A673 (cell line): ENCODE measurements around the gene LDB1. TPM values are rescaled to one million over a fixed set of nuclear protein-coding genes. Genes with fewer than 3 reads are reported as not detected.

Experiments used
- BruUV-seq: library from RNA; stranded (reverse); fragments of 400-500 nt; replicated peaks from 2 replicates; lab custom pipeline; 2021; lab: Mats Ljungman, UMichigan
- CTCF ChIA-PET: fragments of 300-600 bp; sonication (Branson Sonifier 250); formaldehyde crosslinking; loops from one replicate; lab custom pipeline; 2022; ENCODE audit warnings: antibody characterized with exemption; lab: Charles Lee
- POLR2A ChIA-PET: fragments of 300-600 bp; sonication (Branson Sonifier 250); formaldehyde crosslinking; loops from one replicate; lab custom pipeline; 2022; ENCODE audit warnings: antibody characterized with exemption; ENCODE audit not compliant: low non-redundant PET; lab: Charles Lee
- DNase-seq: peaks from one replicate; pipeline ENCODE4 v3.0.0-alpha.2; 2015; ENCODE audit warnings: low spot score
- H3K27ac ChIP-seq: fragments of 200-600 bp; sonication (generic); 2 replicates; pipeline ENCODE4 v1.5.1; 2016; ENCODE audit warnings: mixed run types, low read depth, mild to moderate bottlenecking, mixed read lengths, antibody characterized with exemption, low read length; ENCODE audit not compliant: poor library complexity, severe bottlenecking
- H3K27me3 ChIP-seq: fragments of 200-600 bp; sonication (generic); replicated peaks from 2 replicates; pipeline ENCODE4 v1.6.1; 2017; ENCODE audit warnings: mixed run types, low read depth, mild to moderate bottlenecking, mixed read lengths, antibody characterized with exemption, low read length; ENCODE audit not compliant: insufficient read depth, poor library complexity
- H3K36me3 ChIP-seq: fragments of 200-600 bp; sonication (generic); 2 replicates; pipeline ENCODE4 v1.6.1; 2016; ENCODE audit warnings: mixed run types, mild to moderate bottlenecking, mixed read lengths, antibody characterized with exemption, low read length; ENCODE audit not compliant: insufficient read depth, poor library complexity, severe bottlenecking
- H3K4me1 ChIP-seq: fragments of 200-600 bp; sonication (generic); 2 replicates; pipeline ENCODE4 v1.6.1; 2017; ENCODE audit warnings: mixed run types, mild to moderate bottlenecking, mixed read lengths, antibody characterized with exemption, low read length; ENCODE audit not compliant: insufficient read depth, poor library complexity, severe bottlenecking
- H3K4me3 ChIP-seq: fragments of 200-600 bp; sonication (generic); 2 replicates; pipeline ENCODE4 v1.5.1; 2016; ENCODE audit warnings: low read depth, mixed run types, mild to moderate bottlenecking, mixed read lengths, low read length; ENCODE audit not compliant: poor library complexity, severe bottlenecking
- H3K9me3 ChIP-seq: fragments of 200-600 bp; sonication (generic); 2 replicates; pipeline ENCODE4 v1.6.1; 2016; ENCODE audit warnings: mixed run types, low read depth, mild to moderate bottlenecking, mixed read lengths, antibody characterized with exemption, low read length; ENCODE audit not compliant: poor library complexity, severe bottlenecking
- CTCF ChIP-seq: fragments of 300-800, 200-600 bp; sonication (generic); conservative IDR thresholded peaks from 2 replicates; pipeline ENCODE4 v1.5.1; 2017; ENCODE audit warnings: low read depth, mild to moderate bottlenecking, antibody characterized with exemption, low read length, moderate library complexity, mixed read lengths
- EZH2 ChIP-seq: fragments of 200-600 bp; sonication (generic); IDR thresholded peaks from 2 replicates; pipeline ENCODE4 v1.6.1; 2017; ENCODE audit warnings: borderline replicate concordance, low read depth, mild to moderate bottlenecking, mixed read lengths, antibody characterized with exemption, low read length; ENCODE audit not compliant: poor library complexity, severe bottlenecking
- intact Hi-C: fragments of 100-400 bp; cut with micrococcal nuclease; formaldehyde crosslinking; loops from one replicate; pipeline ENCODE4 v1.10.0; 2022; ENCODE audit not compliant: unreplicated experiment
- total RNA-seq: library from RNA; stranded (reverse); gene quantifications from 2 replicates; pipeline ENCODE4 v1.2.3, GENCODE V29; 2021

Gene LDB1
- total RNA-seq, 1 experiment from 2014 or later: 78.5 TPM

- Histone ChIP-seq H3K36me3 (peaks cover 39% of the 10 kb centered on the region), H3K4me3 (no peak overlapping the region), H3K27ac (peak overlapping the region; percentile 40), H3K4me1 (peaks cover 22% of the 10 kb centered on the region), H3K9me3 (no peaks in the 10 kb centered on the region), H3K27me3 (no peaks in the 10 kb centered on the region)
- ChIA-PET POLR2A (no interaction called here), CTCF (interaction anchor here (0.6 kb wide), 1 partner anchor 17 kb away, joined by 11 read pairs; no protein-coding TSS in a partner anchor)
- intact Hi-C loops: no loop called here
- no TSS peak for BruUV-seq
- TF ChIP-seq EZH2 (no peak), CTCF (no peak)
- no peak for DNase-seq
Observed at GRCh38 chr10:102135956-102136526, 15.9 kb upstream of the LDB1 start.

- Histone ChIP-seq H3K27ac (peak overlapping the region; percentile 97), H3K27me3 (no peaks in the 10 kb centered on the region), H3K4me1 (peaks cover 22% of the 10 kb centered on the region), H3K4me3 (peak overlapping the region; percentile 95), H3K9me3 (no peaks in the 10 kb centered on the region), H3K36me3 (peaks cover 23% of the 10 kb centered on the region)
- intact Hi-C loops: no loop called here
- CTCF ChIA-PET: interaction anchor here (0.6 kb wide), 1 partner anchor 477 kb away, joined by 3 read pairs; no protein-coding TSS in a partner anchor
- TF ChIP-seq CTCF (no peak), EZH2 (no peak)
- no peak for DNase-seq
- POLR2A ChIA-PET: interaction anchor here (0.6 to 0.7 kb wide), 2 partner anchors 14 to 19 kb away, joined by 3 read pairs; partner anchors contain the start of gene LDB1
- BruUV-seq: TSS peak; percentile 65
Observed at GRCh38 chr10:102134416-102134815, 14.2 kb upstream of the LDB1 start.

GRCh38 chr10:102133373-102134195, 13.4 kb upstream of the LDB1 start:
- ChIA-PET POLR2A (no interaction called here), CTCF (no interaction called here)
- BruUV-seq: no TSS peak
- H3K27ac ChIP-seq: peak overlapping the region; percentile 97
- TF ChIP-seq CTCF: no peak
- TF ChIP-seq EZH2: no peak
- H3K4me1 ChIP-seq: peaks cover 22% of the 10 kb centered on the region
- peak; percentile 91 for DNase-seq
- no peaks in the 10 kb centered on the region for H3K9me3 ChIP-seq
- peaks cover 14% of the 10 kb centered on the region for H3K36me3 ChIP-seq
- H3K27me3 ChIP-seq: no peaks in the 10 kb centered on the region
- peak overlapping the region; percentile 95 for H3K4me3 ChIP-seq
- intact Hi-C loops: loop anchor here (2.0 kb wide), 1 partner anchor 19 kb away; the partner anchor contains the start of gene NOLC1
